Panc1 (cell line): ENCODE data around the gene NGEF. TPM values are rescaled to one million over a fixed set of nuclear protein-coding genes. Genes with fewer than 3 reads are reported as not detected.

Experiments
- ATAC-seq: fragments of 200-7000 bp; cut with Tn5 transposase; 2 replicates; pipeline ENCODE4 v1.9.1; 2020; ENCODE audit warnings: mild to moderate bottlenecking, moderate library complexity
- BruUV-seq: library from RNA; stranded (reverse); fragments of 400-500 nt; replicated peaks from 2 replicates; lab custom pipeline; 2021; lab: Mats Ljungman, UMichigan
- CTCF ChIA-PET: fragments of 300-600 bp; sonication (Branson Sonifier 250); formaldehyde crosslinking; loops from one replicate; lab custom pipeline; 2022; ENCODE audit warnings: antibody characterized with exemption; lab: Charles Lee
- POLR2A ChIA-PET: fragments of 300-600 bp; sonication (Branson Sonifier 250); formaldehyde crosslinking; loops from one replicate; lab custom pipeline; 2022; ENCODE audit warnings: antibody characterized with exemption; lab: Charles Lee
- DNase-seq: peaks from one replicate; pipeline ENCODE4 v3.0.0-alpha.2; 2010; ENCODE audit warnings: low read depth, low spot score
- H3K27ac ChIP-seq: 2 replicates; pipeline ENCODE4 v1.5.1; 2011; ENCODE audit warnings: mild to moderate bottlenecking, low read length, inconsistent platforms
- H3K27me3 ChIP-seq: fragments of 200-500 bp; sonication (Bioruptor generic); 2 replicates; pipeline ENCODE4 v1.6.0; 2014; ENCODE audit warnings: low read length, inconsistent platforms; ENCODE audit not compliant: control insufficient read depth, insufficient read depth
- H3K36me3 ChIP-seq: fragments of 200-500 bp; sonication (Bioruptor generic); 2 replicates; pipeline ENCODE4 v1.5.1; 2014; ENCODE audit warnings: inconsistent platforms, mild to moderate bottlenecking, low read length, moderate library complexity; ENCODE audit not compliant: control insufficient read depth, insufficient read depth
- H3K4me1 ChIP-seq: 2 replicates; pipeline ENCODE4 v1.5.1; 2011; ENCODE audit warnings: inconsistent platforms, mild to moderate bottlenecking, low read length, moderate library complexity; ENCODE audit not compliant: control insufficient read depth, insufficient read depth
- H3K4me3 ChIP-seq, 2 experiments: 2 replicates each; pipeline ENCODE4 v1.5.1; 2011 to 2012; ENCODE audit warnings: low read depth in 2 of 2, low read length in 2 of 2, mild to moderate bottlenecking in 2 of 2, inconsistent platforms in 1 of 2, moderate library complexity in 1 of 2
- H3K9me3 ChIP-seq: fragments of 200-500 bp; sonication (Bioruptor generic); 2 replicates; pipeline ENCODE4 v1.5.1; 2014; ENCODE audit warnings: low read depth, mild to moderate bottlenecking, inconsistent platforms, low read length, moderate library complexity; ENCODE audit not compliant: control insufficient read depth, insufficient read depth
- CTCF ChIP-seq: fragments of 450-650 bp; IDR thresholded peaks from 2 replicates; pipeline ENCODE4 v1.5.1; 2017; ENCODE audit warnings: mild to moderate bottlenecking
- POLR2AphosphoS5 ChIP-seq: IDR thresholded peaks from 2 replicates; pipeline ENCODE4 v1.6.1; 2012; ENCODE audit warnings: mild to moderate bottlenecking, low read depth, low read length, moderate library complexity
- SIN3A ChIP-seq: IDR thresholded peaks from 2 replicates; pipeline ENCODE4 v1.6.1; 2012; ENCODE audit warnings: low read depth, mild to moderate bottlenecking, low read length, moderate library complexity, borderline replicate concordance; ENCODE audit not compliant: insufficient read depth
- TCF7L2 ChIP-seq: IDR thresholded peaks from 2 replicates; pipeline ENCODE4 v1.6.1; 2011; ENCODE audit warnings: mild to moderate bottlenecking, low read depth, low read length, inconsistent platforms
- in situ Hi-C: cut with HindIII; loops from 2 replicates; pipeline ENCODE4 v1.10.0; 2016; ENCODE audit warnings: low sequenced_read_pairs, low pct_unique_long_range_greater_than_20kb
- intact Hi-C: fragments of 100-400 bp; cut with micrococcal nuclease; formaldehyde crosslinking; loops from one replicate; pipeline ENCODE4 v1.10.0; 2022; ENCODE audit not compliant: unreplicated experiment
- total RNA-seq: library from RNA; stranded (reverse); gene quantifications from one replicate; pipeline ENCODE4 v1.2.1, GENCODE V29; 2021; ENCODE audit not compliant: unreplicated experiment
- TF ChIP-seq, protein P1 (sequence below), 2 experiments: IDR thresholded peaks; 2 replicates each; pipeline ENCODE4 v1.6.1; 2011 to 2012; ENCODE audit warnings: low read depth in 2 of 2, control low read depth in 1 of 2, low read length in 1 of 2, mild to moderate bottlenecking in 1 of 2, moderate library complexity in 1 of 2; ENCODE audit not compliant: insufficient read depth in 1 of 2

Gene NGEF
- total RNA-seq, 1 experiment from 2014 or later: 17.8 TPM

- no peaks in the 10 kb centered on the region for H3K9me3 ChIP-seq
- H3K27me3 ChIP-seq: no peaks in the 10 kb centered on the region
- no TSS peak for BruUV-seq
- no peak for DNase-seq
- H3K4me3 ChIP-seq: no peak overlapping the region
- TF ChIP-seq CTCF: no peak
- TF ChIP-seq POLR2AphosphoS5: no peak
- TF ChIP-seq TCF7L2: no peak
- TF ChIP-seq, protein P1, sequence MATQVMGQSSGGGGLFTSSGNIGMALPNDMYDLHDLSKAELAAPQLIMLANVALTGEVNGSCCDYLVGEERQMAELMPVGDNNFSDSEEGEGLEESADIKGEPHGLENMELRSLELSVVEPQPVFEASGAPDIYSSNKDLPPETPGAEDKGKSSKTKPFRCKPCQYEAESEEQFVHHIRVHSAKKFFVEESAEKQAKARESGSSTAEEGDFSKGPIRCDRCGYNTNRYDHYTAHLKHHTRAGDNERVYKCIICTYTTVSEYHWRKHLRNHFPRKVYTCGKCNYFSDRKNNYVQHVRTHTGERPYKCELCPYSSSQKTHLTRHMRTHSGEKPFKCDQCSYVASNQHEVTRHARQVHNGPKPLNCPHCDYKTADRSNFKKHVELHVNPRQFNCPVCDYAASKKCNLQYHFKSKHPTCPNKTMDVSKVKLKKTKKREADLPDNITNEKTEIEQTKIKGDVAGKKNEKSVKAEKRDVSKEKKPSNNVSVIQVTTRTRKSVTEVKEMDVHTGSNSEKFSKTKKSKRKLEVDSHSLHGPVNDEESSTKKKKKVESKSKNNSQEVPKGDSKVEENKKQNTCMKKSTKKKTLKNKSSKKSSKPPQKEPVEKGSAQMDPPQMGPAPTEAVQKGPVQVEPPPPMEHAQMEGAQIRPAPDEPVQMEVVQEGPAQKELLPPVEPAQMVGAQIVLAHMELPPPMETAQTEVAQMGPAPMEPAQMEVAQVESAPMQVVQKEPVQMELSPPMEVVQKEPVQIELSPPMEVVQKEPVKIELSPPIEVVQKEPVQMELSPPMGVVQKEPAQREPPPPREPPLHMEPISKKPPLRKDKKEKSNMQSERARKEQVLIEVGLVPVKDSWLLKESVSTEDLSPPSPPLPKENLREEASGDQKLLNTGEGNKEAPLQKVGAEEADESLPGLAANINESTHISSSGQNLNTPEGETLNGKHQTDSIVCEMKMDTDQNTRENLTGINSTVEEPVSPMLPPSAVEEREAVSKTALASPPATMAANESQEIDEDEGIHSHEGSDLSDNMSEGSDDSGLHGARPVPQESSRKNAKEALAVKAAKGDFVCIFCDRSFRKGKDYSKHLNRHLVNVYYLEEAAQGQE (IDR thresholded peaks at IDR 0.05; ENCODE audit: insufficient read depth in 1 of 2, low read depth in 2 of 2, low read length in 1 of 2): no peak
- no peak for TF ChIP-seq SIN3A
- no peaks in the 10 kb centered on the region for H3K36me3 ChIP-seq
- no peak overlapping the region for H3K27ac ChIP-seq
- POLR2A ChIA-PET: no interaction called here
- H3K4me1 ChIP-seq: peaks cover 5% of the 10 kb centered on the region; the same call in 1 of the 2 replicates
- intact Hi-C loops (no loop called here), in situ Hi-C loops (no loop called here)
- ATAC-seq: no peak
- CTCF ChIA-PET: no interaction called here
These were observed 87.8 kb downstream of the NGEF start for GRCh38 chr2:232925153-232925820.

DNA sequence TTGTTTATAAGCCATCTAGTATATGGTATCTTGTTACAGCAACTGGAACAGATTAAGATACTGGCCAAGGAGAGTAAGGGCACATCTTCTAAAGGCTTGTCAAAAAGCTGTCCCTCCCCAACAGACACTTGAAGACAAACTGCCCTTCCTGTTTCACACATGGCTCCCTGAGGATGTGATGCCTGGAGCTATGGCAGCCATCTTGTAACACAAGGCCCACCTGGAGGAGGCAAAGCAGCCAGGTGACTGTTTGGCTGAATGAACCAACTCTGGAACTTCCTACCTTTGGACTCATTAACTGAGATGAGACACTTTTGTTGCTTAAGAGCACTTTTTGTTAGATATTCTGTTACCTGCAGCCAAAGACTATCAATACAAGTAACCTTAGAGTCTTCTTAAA lies 88.6 kb downstream of the NGEF start:
- in situ Hi-C loops: no loop called here
- POLR2A ChIA-PET: no interaction called here
- Histone ChIP-seq H3K27me3 (no peaks in the 10 kb centered on the region), H3K9me3 (no peaks in the 10 kb centered on the region), H3K36me3 (no peaks in the 10 kb centered on the region), H3K4me1 (peaks cover 5% of the 10 kb centered on the region; the same call in 1 of the 2 replicates), H3K4me3 (no peak overlapping the region), H3K27ac (no peak overlapping the region)
- no TSS peak for BruUV-seq
- ATAC-seq (no peak), DNase-seq (no peak)
- intact Hi-C loops: no loop called here
- CTCF ChIA-PET: interaction anchor here (0.6 kb wide), 1 partner anchor 107 kb away, joined by 3 read pairs; no protein-coding TSS in a partner anchor
- TF ChIP-seq SIN3A (no peak), TCF7L2 (no peak), CTCF (no peak)
